Astrocyte of the cerebellum (primary cell): Measurements from ENCODE around the gene AP2A1.

Experiments
- DNase-seq: peaks from one replicate; pipeline ENCODE4 v3.0.0-alpha.2; 2011; ENCODE audit warnings: low read depth
- H3K4me3 ChIP-seq: 2 replicates; pipeline ENCODE4 v1.5.1; 2011; ENCODE audit warnings: mild to moderate bottlenecking, low read depth, low read length, moderate library complexity
- in situ Hi-C: cut with HindIII; loops from 2 replicates; pipeline ENCODE4 v1.10.0; 2017; ENCODE audit warnings: low sequenced_read_pairs
- TF ChIP-seq, protein P1 (sequence below): IDR thresholded peaks from 2 replicates; pipeline ENCODE4 v1.5.1; 2012; ENCODE audit warnings: low read length, low read depth, moderate library complexity, mild to moderate bottlenecking; ENCODE audit errors: missing control alignments

The AP2A1 gene

DNA sequence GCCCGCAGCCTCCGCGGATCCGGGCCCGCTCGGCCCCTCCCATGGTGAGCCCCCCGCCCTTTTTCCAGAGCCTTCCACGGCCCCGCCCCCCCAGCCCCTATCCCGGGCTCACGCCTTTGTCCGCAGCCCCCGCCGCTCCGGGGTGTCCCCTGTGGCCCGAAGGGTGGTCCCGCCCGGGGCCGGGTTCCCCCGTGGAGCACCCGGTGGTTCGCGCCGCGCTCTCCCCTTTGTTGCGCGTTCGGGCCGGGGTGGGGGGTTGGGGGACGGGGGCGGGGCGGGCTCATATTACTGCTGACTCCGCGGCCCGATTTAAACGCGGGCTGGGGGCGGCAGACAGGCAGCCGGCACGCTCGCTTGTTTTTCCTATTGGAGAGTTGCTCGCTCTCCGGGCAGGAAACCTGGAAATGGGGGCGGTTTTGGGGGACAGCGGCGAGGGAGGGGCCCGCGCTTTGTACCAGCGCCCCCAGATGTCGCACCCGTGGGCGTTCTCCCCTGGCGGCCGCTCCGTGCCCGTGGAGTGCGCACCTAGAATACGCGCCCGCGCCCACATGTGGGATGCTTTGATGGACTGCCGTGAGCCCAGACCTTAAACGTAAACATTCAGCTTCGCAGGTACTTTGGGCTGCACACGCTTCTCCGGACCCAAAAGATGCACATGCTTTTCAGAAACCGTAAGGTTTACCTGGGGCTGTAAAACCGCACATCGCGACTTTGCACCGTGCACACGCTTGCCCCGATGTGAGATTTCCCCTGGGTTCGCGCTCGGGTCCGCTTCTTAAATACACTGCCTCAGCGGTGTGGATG, 84.9 kb downstream of the AP2A1 start:
- H3K4me3 ChIP-seq, result peak overlapping the region; percentile 82
- no peak for DNase-seq
- in situ Hi-C loops, result no loop called here
- TF ChIP-seq, protein P1, sequence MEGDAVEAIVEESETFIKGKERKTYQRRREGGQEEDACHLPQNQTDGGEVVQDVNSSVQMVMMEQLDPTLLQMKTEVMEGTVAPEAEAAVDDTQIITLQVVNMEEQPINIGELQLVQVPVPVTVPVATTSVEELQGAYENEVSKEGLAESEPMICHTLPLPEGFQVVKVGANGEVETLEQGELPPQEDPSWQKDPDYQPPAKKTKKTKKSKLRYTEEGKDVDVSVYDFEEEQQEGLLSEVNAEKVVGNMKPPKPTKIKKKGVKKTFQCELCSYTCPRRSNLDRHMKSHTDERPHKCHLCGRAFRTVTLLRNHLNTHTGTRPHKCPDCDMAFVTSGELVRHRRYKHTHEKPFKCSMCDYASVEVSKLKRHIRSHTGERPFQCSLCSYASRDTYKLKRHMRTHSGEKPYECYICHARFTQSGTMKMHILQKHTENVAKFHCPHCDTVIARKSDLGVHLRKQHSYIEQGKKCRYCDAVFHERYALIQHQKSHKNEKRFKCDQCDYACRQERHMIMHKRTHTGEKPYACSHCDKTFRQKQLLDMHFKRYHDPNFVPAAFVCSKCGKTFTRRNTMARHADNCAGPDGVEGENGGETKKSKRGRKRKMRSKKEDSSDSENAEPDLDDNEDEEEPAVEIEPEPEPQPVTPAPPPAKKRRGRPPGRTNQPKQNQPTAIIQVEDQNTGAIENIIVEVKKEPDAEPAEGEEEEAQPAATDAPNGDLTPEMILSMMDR, result no peak

DNA sequence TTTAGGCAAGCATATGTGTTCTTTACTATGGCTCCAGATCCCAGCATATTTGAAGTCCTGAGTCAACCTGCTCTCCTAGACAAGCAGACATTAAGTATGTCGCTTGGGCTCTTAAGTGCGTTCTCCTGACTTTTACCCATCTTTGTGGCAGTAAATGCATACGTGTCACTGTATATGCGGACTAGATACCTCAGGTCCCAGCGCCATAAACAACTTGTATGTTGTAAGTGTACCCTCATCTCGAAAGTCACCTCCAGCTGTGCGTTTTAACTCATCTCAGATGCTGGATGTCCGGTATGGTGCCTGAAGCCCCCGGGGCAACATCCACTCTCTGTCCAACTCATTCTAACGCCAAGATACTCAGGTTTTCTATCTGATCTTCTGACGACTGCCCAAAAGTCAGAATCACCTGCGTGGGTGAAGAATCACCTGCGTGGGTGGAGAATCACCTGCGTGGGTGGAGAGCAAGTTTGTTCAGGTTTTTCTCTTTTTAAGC, 85.9 kb downstream of the AP2A1 start:
- in situ Hi-C loops, result no loop called here
- DNase-seq, result no peak
- TF ChIP-seq, protein P1, result no peak
- H3K4me3 ChIP-seq, result peak overlapping the region; percentile 82

DNA sequence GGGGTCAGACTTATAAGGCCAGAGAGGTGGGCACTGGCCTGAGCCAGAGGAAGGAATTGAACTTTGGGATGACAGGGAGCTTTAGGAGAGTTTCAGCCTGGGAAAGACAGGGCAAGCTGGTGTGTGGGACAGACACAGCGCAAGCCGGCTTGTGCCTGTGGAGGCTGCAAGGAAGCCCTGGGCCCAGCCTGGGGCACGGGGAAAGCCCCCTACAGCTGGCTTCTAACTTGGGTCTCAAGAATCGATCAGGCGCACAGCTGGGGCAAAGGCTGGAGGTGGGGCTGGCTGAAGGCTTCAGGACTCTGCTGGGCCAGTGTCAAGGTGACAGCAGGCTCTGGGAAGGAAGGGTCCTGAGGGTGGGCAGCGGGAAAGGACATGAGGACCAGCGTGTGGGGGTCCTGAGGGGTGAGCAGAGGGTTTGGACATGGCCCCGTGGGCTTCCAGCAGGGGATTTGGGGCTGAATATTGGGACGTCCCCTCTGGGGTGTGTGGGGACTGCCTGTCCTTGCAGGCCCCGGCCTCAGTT, 87.1 kb downstream of the AP2A1 start:
- in situ Hi-C loops, result no loop called here
- DNase-seq, result no peak
- H3K4me3 ChIP-seq, result no peak overlapping the region
- TF ChIP-seq, protein P1, result no peak

DNA sequence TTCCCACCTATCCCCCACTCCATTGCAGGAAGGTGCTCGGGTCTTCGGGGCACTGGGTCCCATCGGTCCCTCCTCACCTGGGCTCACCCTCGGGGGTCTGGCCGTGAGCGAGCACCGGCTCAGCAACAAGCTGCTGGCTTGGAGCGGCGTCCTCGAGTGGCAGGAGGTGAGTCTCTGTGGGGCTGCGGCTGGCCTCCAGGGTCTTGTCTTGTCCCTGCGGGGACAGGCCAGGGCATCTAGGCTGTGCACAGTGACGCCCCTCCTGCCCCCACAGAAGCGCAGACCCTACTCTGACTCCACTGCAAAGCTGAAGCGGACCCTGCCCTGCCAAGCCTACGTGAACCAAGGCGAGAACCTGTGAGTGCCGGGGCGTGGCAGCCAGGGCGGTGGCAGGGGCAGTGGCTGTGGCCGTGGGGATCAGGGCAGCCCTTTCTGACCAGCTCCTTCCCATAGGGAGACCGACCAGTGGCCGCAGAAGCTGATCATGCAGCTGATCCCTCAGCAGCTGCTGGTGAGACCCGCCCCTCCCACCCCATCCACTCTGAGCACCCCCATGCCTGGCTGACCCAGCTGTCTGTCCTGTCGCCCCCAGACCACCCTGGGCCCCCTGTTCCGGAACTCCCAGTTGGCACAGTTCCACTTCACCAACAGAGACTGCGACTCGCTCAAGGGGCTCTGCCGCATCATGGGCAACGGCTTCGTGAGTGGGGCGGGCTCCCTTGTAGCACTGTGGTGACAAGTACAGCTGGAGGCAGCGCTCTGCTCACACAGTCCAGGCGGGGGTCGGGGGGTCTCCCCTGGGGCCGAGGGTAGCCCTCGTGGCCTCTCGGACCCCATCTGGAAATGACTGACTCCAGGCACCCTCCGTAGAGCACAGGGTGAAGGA, 87.8 kb downstream of the AP2A1 start:
- DNase-seq, result no peak
- H3K4me3 ChIP-seq, result no peak overlapping the region
- in situ Hi-C loops, result no loop called here
- TF ChIP-seq, protein P1, result no peak

DNA sequence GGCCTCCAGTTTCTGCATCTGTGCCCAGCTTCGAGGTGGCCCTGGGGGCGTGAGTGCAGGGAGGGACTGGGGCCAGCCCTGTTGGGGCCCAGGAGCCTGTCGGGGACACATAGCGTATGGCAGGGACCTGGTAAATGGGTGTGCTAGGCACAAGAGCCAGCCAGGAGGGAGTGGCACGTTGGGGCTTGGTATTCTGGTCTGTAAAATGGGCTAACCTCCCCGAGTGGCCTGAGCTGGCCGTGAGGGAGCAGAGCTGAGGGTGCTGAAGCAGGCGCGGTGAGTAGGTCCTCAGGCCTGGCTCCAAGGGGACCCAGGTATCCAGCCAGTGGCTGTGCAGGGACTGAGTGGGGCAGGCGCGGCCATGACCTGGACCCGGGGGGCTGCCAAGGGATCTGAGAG, 88.5 kb downstream of the AP2A1 start:
- no peak for DNase-seq
- no peak overlapping the region for H3K4me3 ChIP-seq
- TF ChIP-seq, protein P1, result no peak
- in situ Hi-C loops, result no loop called here
